Measurements from ENCODE around the gene AHRR.

The AHRR gene

GRCh38 chr5:430214-430925, 108.9 kb downstream of the AHRR start:
- DNase-seq (ENCODE audit: low spot score), result no peak

- DNase-seq (ENCODE audit: low spot score), result no peak
These were observed 109.6 kb downstream of the AHRR start for GRCh38 chr5:431001-431710.

GRCh38 chr5:431711-432050, 110.2 kb downstream of the AHRR start:
- DNase-seq (ENCODE audit: low spot score), result no peak

- no peak for DNase-seq (ENCODE audit: low spot score)
These were observed 110.8 kb downstream of the AHRR start for GRCh38 chr5:432201-432927.

GRCh38 chr5:432928-433791, 111.6 kb downstream of the AHRR start:
- no peak for DNase-seq (ENCODE audit: low spot score)

GRCh38 chr5:433836-434235, 112.3 kb downstream of the AHRR start:
- no peak for DNase-seq (ENCODE audit: low spot score)

- DNase-seq (ENCODE audit: low spot score), result no peak
These were observed 113.1 kb downstream of the AHRR start for GRCh38 chr5:434443-435146.

GRCh38 chr5:435156-435790, 113.8 kb downstream of the AHRR start:
- DNase-seq (ENCODE audit: low spot score), result no peak

GRCh38 chr5:435961-436640, 114.6 kb downstream of the AHRR start:
- no peak for DNase-seq (ENCODE audit: low spot score)

GRCh38 chr5:436641-436975, 115.1 kb downstream of the AHRR start:
- no peak for DNase-seq (ENCODE audit: low spot score)

- no peak for DNase-seq (ENCODE audit: low spot score)
These were observed 115.8 kb downstream of the AHRR start for GRCh38 chr5:437281-437771.

- no peak for DNase-seq (ENCODE audit: low spot score)
These were observed 117.0 kb downstream of the AHRR start for GRCh38 chr5:438481-438981.

- no peak for DNase-seq (ENCODE audit: low spot score)
These were observed 117.7 kb downstream of the AHRR start for GRCh38 chr5:439181-439580.

- no peak for DNase-seq (ENCODE audit: low spot score)
These were observed 118.1 kb downstream of the AHRR start for GRCh38 chr5:439636-440035.

GRCh38 chr5:440401-441201, 119.1 kb downstream of the AHRR start:
- DNase-seq (ENCODE audit: low spot score), result no peak

GRCh38 chr5:441996-442334, 120.5 kb downstream of the AHRR start:
- no peak for DNase-seq (ENCODE audit: low spot score)

GRCh38 chr5:442335-443238, 121.1 kb downstream of the AHRR start, which contains the start of gene EXOC3:
EXOC3 (plus strand) TSS chr5:443176; CDS start chr5:446206, 3,030 bp downstream.
- DNase-seq (ENCODE audit: low spot score), result peak; percentile 66
